Right cardiac atrium (tissue), 5 donors: ENCODE measurements around the gene NUP188. TPM values are rescaled to one million over a fixed set of nuclear protein-coding genes. Genes with fewer than 3 reads are reported as not detected.
"Not testable (repeated sequence)": the region's sequence is repeated elsewhere in the genome, so short reads cannot be mapped to it uniquely, and the experiment has no call there.

Experiments
- ATAC-seq, 2 donors: fragments of 200-7000 bp; cut with Tn5 transposase; one replicate each; pipeline versions ENCODE4 v1.8.0 to v1.9.1; 2020; ENCODE audit warnings: moderate library complexity in 2 of 2, mild to moderate bottlenecking in 1 of 2
- DNase-seq, 3 donors: peaks; one replicate each; pipeline ENCODE4 v3.0.0-alpha.2; 2020
- H3K27ac ChIP-seq: one replicate; pipeline ENCODE4 v1.5.1; 2013; ENCODE audit warnings: mild to moderate bottlenecking, low read length, control low read depth, moderate library complexity
- H3K27me3 ChIP-seq: one replicate; pipeline ENCODE4 v1.6.1; 2013; ENCODE audit not compliant: control insufficient read depth, insufficient read depth
- H3K4me1 ChIP-seq: one replicate; pipeline ENCODE4 v1.6.1; 2013; ENCODE audit warnings: low read length; ENCODE audit not compliant: control insufficient read depth, insufficient read depth
- H3K4me3 ChIP-seq: one replicate; pipeline ENCODE4 v1.5.1; 2013; ENCODE audit warnings: low read length, control low read depth
- H3K9me3 ChIP-seq: one replicate; pipeline ENCODE4 v1.6.1; 2013; ENCODE audit warnings: low read length; ENCODE audit not compliant: control insufficient read depth
- WGBS: extraction: QIAGEN DNeasy Blood & Tissue Kit; methylation state at CpG from one replicate; pipeline ENCODE4 v1.1.7; 2013; 5-methylcytosine and 5-hydroxymethylcytosine counted together
- intact Hi-C, 4 donors: fragments of 100-400 bp; cut with DNase I; formaldehyde crosslinking; loops; one replicate each; pipeline versions ENCODE4 v1.11.0 to v1.14.0; 2022 to 2023
- polyA plus RNA-seq: library from polyadenylated mRNA; stranded (reverse); fragments of 200-250 nt; gene quantifications from one replicate; pipeline ENCODE4 v1.2.3, GENCODE V29; 2013
- total RNA-seq, 4 donors: library from RNA; stranded (reverse); fragmentation: NEBNext Ultra II Directional; extraction: Animal tissue kit (Norgen Biotek cat#: 25700); gene quantifications; one replicate each; pipeline ENCODE4 v1.2.1, GENCODE V29; 2021
- donor health status: healthy with polysubstance abuse.
- donor health status: DM: no; HTN: yes; CAD: no.
- donor health status: DM: no; HTN: no; CAD: no.
- donor health status: DM: no; HTN: yes; CAD: no; lungs with severe emphysema.
- donor health status: DM: yes; HTN: yes; CAD: no.

The NUP188 gene
- total and polyA plus RNA-seq, 5 donors = 9.8 to 24.6 (median 17.2) TPM

DNA sequence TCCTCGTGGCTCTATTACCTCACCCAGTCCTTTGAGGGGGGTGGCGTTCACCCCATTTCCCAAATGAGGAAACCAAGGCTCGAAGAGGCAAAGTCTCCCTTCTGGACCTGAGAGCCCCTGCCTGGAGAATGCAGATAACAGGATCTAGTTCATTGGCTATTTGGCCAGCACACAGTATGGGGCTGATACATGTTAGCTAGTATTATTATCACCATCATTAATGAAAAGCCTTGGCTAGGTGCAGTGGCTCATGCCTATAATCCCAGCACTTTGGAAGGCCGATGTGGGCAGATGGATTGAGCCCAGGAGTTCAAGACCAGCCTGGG, 76.4 kb downstream of the NUP188 start:
- DNase-seq = no peak
- intact Hi-C loops = no loop called here
- H3K27ac ChIP-seq = no peak overlapping the region

DNA sequence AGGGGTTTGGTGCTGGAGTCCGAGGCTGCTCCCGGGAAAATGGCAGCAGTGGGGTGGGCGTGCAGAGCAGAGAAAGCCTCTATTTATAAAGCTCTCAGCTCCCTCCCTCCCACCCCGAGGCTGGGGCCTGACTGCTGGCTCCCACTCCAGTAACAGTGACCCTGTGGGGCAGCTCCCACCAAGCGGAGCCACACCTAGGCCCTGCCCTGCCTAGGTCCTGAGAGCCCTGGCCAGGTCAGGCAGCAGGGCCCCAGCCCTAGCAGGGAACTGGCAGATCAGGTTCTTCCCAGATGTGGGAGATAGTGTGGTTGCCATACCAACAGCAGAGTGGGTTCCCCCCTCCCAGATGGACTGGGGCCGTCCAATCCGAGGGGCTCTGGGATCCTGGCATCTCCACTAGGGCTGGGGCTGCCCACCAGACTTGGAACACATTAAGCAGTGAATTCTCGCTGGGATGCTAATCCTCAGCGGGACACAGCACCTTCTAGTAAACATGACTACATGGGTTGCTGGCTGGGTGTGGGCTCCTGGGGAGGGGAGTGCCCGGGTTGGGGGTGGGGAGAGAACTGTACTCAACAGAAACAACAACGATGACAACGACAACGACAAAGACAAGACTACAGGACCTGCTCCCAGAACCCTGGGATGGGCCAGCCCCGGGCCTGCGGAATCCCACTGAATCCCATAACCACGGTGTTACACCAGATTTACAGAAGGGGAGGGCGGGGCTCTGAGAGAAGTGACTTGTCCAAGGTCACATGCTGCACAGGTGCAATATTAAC, 79.1 kb downstream of the NUP188 start:
- intact Hi-C loops = no loop called here
- Histone ChIP-seq H3K27ac (no peak overlapping the region), H3K9me3 (no peaks in the 10 kb centered on the region), H3K4me3 (no peak overlapping the region), H3K4me1 (peaks cover 3% of the 10 kb centered on the region), H3K27me3 (no peaks in the 10 kb centered on the region)
- WGBS = 49% methylated on average over 17 of the region's 17 CpGs
- ATAC-seq (no peak), DNase-seq (no peak)

More for the DNA sequence above, 76.4 kb downstream of the NUP188 start:
- WGBS = 59% methylated on average over 4 of the region's 4 CpGs
- Histone ChIP-seq H3K9me3 (no peaks in the 10 kb centered on the region), H3K4me1 (peaks cover 3% of the 10 kb centered on the region), H3K4me3 (no peak overlapping the region), H3K27me3 (no peaks in the 10 kb centered on the region)
- no peak for ATAC-seq

DNA sequence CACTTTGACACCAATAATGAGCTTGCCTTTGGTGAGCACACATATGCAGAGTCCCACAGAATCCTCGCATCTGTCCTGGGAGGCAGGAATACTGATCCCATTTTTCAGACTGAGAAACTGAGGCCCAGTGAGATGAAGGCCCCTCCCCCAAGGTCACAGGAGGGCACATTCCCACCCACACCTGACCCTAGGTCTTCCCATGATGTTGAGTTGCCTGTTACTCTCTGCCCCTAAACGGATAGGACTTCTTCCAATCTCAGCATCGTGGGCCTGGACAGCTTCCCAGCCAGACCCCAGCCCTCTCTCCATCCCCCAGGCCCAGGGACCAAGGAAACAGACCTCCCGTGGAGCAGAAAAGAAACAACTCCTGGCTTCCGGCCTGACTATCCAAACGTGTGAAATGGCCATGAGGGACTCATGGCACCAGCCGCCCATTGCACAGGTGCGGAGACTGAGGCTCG, 79.8 kb downstream of the NUP188 start:
- Histone ChIP-seq H3K27me3 (no peaks in the 10 kb centered on the region), H3K27ac (no peak overlapping the region), H3K9me3 (no peaks in the 10 kb centered on the region), H3K4me1 (peaks cover 3% of the 10 kb centered on the region), H3K4me3 (peak overlapping the region; percentile 63)
- ATAC-seq (no peak), DNase-seq (no peak)
- 37% methylated on average over 9 of the region's 9 CpGs for WGBS
- intact Hi-C loops = no loop called here

DNA sequence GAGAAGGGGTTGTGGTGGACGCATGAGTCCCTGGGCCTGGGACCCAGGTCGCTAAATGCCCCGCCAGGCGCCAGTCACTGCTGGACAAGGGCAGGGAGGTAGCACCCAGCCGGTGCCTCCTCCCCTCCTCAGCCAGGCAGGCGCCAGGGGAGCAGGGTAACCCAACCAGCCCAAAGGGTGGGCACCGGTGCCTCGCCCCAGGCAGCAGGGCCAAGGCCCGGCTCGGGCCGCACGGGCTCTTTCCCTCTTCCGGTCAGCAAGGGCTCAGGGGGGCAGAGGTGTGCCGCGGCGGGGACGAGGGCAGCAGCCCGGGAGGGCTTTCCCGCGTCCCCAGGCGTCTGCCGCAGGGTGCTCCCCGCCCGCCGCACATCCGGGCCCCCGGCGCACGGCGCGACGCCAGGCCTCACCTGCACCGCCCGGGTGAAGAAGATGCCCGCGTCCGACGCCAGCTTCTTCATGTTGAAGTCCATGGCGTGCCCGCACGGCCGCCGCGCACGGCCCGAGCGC, 80.2 kb downstream of the NUP188 start:
- H3K4me1 ChIP-seq = peaks cover 3% of the 10 kb centered on the region
- no peaks in the 10 kb centered on the region for H3K27me3 ChIP-seq
- intact Hi-C loops = no loop called here
- DNase-seq = peak in 2 of 3 donors; percentile 51 to 87
- no peak overlapping the region for H3K27ac ChIP-seq
- WGBS = 2% methylated on average over 47 of the region's 47 CpGs
- peak; percentile 10 to 15 for ATAC-seq
- H3K4me3 ChIP-seq = peak overlapping the region; percentile 63
- H3K9me3 ChIP-seq = no peaks in the 10 kb centered on the region

DNA sequence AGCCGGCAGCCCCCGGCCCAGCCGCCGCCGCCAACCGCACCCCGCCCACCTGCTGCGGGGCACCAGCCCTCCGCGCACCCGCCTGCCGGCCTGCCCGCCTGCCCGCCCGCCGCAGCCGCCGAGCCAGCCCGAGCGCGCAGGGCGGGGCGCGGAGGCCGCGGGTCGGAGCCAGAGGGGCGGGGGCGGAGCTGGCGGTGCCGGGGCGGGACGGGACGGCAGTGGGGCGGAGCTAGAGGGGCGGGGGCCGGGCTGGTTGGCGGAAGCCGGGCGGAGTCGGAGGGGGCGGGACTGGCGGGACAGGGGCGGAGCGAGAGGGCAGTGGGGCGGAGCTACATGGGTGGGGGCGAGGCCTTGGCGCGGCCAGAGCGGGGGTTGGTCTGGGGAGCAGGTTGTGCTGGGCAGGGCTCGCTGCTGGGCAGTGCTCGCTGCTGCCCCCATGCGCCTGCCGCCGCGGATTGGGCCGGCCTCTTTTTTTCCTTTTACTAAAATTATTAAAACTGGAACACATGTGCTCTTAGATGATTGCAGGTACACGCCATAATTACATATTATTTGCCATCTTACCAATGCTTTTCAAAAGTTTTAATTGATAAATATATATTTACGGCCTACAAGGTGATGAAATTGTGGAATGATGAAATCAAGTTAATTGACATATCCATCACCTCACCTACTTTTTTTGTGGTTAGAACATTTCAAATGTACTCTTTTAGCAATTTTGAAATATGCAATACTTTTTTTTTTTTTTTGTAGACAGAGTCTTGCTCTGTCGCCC, 80.9 kb downstream of the NUP188 start, which contains the start of gene SH3GLB2:
Gene SH3GLB2 (minus strand): TSS at position 140 of the 775 bp plus-strand sequence. CDS start 177 bp downstream, outside the sequence.
- H3K9me3 ChIP-seq = no peaks in the 10 kb centered on the region
- ATAC-seq (peak; percentile 97 to 98), DNase-seq (peak; percentile 95 to 99 (median 97))
- peak within 1 kb of the TSS; percentile 63 for H3K4me3 ChIP-seq
- peaks cover 3% of the 10 kb centered on the region for H3K4me1 ChIP-seq
- WGBS = 2% methylated on average over 60 of the region's 60 CpGs
- H3K27ac ChIP-seq = no peak within 1 kb of the TSS
- no peaks in the 10 kb centered on the region for H3K27me3 ChIP-seq
- intact Hi-C loops = no loop called here

DNA sequence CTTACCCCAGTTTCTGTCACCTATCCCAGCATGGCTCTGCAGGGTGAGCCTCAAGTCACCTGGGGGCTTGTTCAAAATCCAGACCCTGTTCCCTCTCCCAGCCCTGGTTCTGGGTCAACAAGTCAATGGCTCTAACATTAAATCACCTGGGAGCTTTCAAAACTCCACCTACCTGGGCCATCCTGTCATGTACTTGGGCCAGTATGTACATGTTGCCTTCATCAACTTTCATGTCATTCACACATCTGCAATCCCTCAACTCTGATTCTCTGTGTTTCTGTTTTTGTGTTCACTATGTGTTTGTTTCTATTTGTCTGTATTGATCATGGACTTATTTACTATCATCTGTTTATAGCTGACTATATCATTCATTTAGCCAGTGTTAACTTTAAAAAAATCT, 82.7 kb downstream of the NUP188 start:
- intact Hi-C loops = no loop called here
- Histone ChIP-seq H3K27ac (no peak overlapping the region), H3K4me3 (no peak overlapping the region), H3K4me1 (peaks cover 3% of the 10 kb centered on the region), H3K9me3 (no peaks in the 10 kb centered on the region), H3K27me3 (no peaks in the 10 kb centered on the region)
- DNase-seq (no peak), ATAC-seq (no peak)

DNA sequence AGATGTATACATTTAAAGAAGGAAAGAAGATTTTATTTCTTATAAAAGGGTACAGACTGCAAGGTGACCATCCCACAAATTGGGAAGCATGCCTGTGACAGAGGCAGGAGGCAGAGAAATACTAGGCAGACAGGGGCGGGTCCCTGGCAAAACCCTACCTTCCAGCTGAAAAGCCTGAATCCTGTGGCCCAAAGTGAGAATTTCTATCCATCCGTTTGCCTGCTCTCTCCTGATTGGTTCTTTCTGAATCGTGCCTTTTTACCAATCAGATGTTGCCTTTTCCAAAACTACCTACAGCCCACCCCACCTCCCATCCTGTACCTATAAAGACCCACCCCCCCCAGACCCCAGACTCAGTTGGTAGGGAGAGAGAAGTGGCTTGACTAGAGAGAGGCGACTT, 84.0 kb downstream of the NUP188 start:
- WGBS = 69% methylated on average over 4 of the region's 4 CpGs
- H3K27ac ChIP-seq = no peak overlapping the region
- peaks cover 3% of the 10 kb centered on the region for H3K4me1 ChIP-seq
- no peak for ATAC-seq
- no peaks in the 10 kb centered on the region for H3K9me3 ChIP-seq
- no peaks in the 10 kb centered on the region for H3K27me3 ChIP-seq
- H3K4me3 ChIP-seq = no peak overlapping the region
- no peak for DNase-seq
- intact Hi-C loops = no loop called here

DNA sequence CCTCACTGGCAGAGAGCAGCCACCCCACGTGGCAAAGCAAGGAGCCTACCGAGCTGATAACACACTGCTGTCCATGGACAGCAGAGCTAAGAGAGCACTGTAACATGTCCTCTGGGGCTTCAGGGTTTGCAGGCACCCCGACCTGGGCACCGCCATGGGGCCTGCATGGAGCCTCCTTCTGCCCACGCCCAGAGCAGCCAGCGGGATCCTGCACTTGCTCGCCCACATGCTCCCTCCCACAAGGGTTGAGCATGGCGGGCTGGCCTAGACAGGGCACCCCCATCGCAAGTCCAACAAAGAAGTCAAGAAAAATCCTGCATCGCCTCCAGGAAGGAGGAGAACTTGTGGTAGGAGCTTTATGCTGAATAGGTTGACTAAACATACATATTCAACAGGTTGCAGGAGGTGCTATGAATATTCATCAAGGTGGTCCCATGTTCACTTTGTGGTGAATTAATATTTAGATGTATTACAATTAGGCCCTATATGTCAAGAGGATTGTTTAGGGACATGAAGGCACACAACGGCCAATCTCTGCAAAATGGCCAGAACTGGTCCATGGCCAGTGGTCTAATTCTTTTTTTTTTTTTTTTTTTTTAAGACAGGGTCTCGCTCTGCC, 85.2 kb downstream of the NUP188 start:
- Histone ChIP-seq H3K4me3 (no peak overlapping the region), H3K4me1 (peaks cover 4% of the 10 kb centered on the region), H3K27me3 (no peaks in the 10 kb centered on the region), H3K9me3 (no peaks in the 10 kb centered on the region), H3K27ac (no peak overlapping the region)
- WGBS = 79% methylated on average over 12 of the region's 12 CpGs
- intact Hi-C loops = no loop called here
- ATAC-seq (no peak), DNase-seq (peak in 1 of 3 donors; percentile 30)

DNA sequence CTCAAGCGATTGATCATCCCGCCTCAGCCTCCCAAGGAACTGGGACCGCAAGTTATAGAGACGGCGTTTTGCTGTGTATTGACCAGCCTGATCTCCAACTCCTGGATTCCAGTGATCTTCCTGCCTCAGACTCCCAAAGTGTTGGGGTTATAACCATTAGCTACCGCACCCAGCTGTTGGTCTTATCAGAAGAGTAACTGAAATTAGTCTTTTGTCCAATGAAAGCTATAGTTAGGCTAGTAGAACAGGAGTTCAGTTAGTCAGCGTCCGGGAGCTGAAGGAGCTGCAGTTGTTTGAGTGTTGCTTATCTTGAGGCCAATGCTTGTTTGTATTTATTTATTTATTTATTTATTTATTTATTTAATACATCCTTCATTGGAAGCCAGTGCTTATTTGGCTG, 85.7 kb downstream of the NUP188 start:
- peaks cover 9% of the 10 kb centered on the region for H3K4me1 ChIP-seq
- no peaks in the 10 kb centered on the region for H3K27me3 ChIP-seq
- intact Hi-C loops = no loop called here
- ATAC-seq (no peak), DNase-seq (no peak)
- no peaks in the 10 kb centered on the region for H3K9me3 ChIP-seq
- no peak overlapping the region for H3K4me3 ChIP-seq
- WGBS = 89% methylated on average over 8 of the region's 8 CpGs
- H3K27ac ChIP-seq = no peak overlapping the region

DNA sequence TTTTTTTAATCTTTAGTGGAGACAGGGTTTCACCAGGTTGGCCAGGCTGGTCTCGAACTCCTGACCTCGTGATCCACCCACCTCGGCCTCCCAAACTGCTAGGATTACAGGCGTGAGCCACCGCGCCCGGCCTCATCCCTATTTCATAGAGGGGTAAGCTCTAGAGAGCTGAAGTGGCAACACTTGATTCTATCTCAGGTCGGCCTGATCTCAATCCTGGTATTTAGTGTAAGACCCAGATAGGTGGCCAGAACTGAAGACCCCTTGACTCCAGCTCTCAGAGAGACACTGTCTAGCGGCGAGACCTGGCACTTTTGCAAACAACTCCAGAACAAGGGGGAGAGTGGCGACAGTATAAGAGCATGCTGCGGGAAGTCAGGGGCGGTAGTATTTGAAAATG, 88.3 kb downstream of the NUP188 start:
- peaks cover 11% of the 10 kb centered on the region for H3K4me1 ChIP-seq
- 47% methylated on average over 13 of the region's 13 CpGs for WGBS
- intact Hi-C loops, H3K9me3 ChIP-seq, DNase-seq, H3K27me3 ChIP-seq: not testable (repeated sequence)
- peak; percentile 5 to 22 for ATAC-seq
- peak overlapping the region; percentile 82 for H3K27ac ChIP-seq
- H3K4me3 ChIP-seq = peak overlapping the region; percentile 55
